ENCODE results near the gene WDR33. TPM values are rescaled to one million over a fixed set of nuclear protein-coding genes. Genes with fewer than 3 reads are reported as not detected.

Gene WDR33
- total RNA-seq, 1 donor from 2014 or later, result 52.1 TPM

DNA sequence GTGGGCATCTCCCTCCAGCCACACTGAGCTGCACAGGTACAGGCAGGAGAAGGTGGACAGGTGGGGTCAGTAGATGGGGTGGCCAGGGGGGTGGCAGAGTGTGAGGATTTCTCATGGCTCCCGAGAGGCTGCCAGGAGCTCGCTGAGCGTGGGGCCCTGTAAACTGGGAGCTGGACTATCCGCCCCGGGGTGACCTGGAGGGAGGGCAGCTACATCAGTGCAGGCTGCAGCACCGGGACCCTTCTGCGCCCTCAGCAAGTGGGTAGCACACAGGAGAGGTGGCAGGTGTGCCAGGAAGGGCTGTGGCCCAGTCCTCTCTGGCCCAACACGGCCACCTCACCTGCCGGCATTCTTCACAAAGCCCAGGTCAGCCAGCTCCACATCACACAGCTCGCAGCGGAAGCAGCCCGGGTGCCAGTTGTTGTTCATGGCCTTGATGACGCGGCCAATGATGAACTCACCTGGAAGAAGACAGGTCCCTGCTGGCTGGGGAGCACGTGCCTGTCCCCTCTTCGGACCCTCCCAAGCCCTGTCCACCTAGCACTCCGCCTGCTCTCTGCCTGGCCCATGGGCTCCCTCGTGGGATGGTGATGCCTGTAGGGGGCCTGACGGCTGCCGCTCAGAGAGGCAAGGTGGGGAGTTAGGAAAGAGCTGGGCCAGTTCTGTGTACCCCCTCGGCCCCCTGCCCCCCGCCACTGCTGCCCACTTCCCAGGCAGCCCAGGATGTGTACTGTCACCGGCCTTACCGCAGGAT lies 156.7 kb downstream of the WDR33 start:
- Mint-ChIP-seq H3K4me1 (ENCODE audit: unreplicated experiment) (peaks cover 8% of the 10 kb centered on the region), H3K4me3 (ENCODE audit: unreplicated experiment) (no peak overlapping the region), H3K27ac (ENCODE audit: unreplicated experiment) (peak overlapping the region; percentile 57), H3K27me3 (ENCODE audit: unreplicated experiment) (peaks cover 18% of the 10 kb centered on the region), H3K9me3 (ENCODE audit: unreplicated experiment) (no peaks in the 10 kb centered on the region), H3K36me3 (ENCODE audit: low read depth, unreplicated experiment) (no peaks in the 10 kb centered on the region)
- TF ChIP-seq, protein P1, sequence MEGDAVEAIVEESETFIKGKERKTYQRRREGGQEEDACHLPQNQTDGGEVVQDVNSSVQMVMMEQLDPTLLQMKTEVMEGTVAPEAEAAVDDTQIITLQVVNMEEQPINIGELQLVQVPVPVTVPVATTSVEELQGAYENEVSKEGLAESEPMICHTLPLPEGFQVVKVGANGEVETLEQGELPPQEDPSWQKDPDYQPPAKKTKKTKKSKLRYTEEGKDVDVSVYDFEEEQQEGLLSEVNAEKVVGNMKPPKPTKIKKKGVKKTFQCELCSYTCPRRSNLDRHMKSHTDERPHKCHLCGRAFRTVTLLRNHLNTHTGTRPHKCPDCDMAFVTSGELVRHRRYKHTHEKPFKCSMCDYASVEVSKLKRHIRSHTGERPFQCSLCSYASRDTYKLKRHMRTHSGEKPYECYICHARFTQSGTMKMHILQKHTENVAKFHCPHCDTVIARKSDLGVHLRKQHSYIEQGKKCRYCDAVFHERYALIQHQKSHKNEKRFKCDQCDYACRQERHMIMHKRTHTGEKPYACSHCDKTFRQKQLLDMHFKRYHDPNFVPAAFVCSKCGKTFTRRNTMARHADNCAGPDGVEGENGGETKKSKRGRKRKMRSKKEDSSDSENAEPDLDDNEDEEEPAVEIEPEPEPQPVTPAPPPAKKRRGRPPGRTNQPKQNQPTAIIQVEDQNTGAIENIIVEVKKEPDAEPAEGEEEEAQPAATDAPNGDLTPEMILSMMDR (IDR thresholded peaks at IDR 0.05; ENCODE audit: unreplicated experiment), result no peak
- DNase-seq (ENCODE audit: low spot score), result no peak

DNA sequence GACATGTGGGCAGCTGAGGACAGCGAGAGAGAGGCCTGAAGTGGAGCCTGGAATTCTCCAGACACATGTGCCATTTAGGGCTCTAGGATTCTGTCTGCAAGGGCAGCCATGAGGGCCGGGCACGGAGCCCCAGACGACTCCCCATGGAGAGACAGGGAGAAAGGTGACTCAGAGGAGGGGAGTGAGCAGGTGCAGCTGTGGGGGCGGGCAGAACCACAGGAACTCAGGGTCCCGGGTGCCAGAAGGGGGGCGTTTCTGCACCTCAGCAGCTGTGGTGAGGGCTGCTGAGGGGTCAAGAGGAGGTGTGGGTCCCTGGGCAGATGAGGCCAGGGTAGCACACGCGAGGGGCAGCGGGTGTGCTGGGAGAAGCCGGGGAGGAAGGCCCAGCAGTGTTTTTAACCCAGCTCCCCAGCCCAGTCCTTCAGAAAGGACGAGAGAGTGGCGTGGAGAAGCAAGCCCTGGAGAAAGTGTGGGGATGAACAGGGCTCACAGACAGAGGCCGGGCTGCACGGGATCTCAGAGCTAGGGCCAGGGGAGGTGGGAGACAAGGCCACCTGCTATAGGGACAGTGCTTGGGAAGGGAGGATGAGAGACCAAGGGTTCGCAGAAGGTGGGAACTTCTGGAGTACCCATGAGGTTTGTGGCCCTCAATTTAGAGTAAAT lies 157.4 kb downstream of the WDR33 start:
- Mint-ChIP-seq H3K27ac (ENCODE audit: unreplicated experiment) (peak overlapping the region; percentile 57), H3K27me3 (ENCODE audit: unreplicated experiment) (peaks cover 19% of the 10 kb centered on the region), H3K36me3 (ENCODE audit: low read depth, unreplicated experiment) (no peaks in the 10 kb centered on the region), H3K4me3 (ENCODE audit: unreplicated experiment) (no peak overlapping the region), H3K9me3 (ENCODE audit: unreplicated experiment) (no peaks in the 10 kb centered on the region), H3K4me1 (ENCODE audit: unreplicated experiment) (peaks cover 8% of the 10 kb centered on the region)
- no peak for DNase-seq (ENCODE audit: low spot score)
- TF ChIP-seq, protein P1 (IDR thresholded peaks at IDR 0.05; ENCODE audit: unreplicated experiment), result no peak

DNA sequence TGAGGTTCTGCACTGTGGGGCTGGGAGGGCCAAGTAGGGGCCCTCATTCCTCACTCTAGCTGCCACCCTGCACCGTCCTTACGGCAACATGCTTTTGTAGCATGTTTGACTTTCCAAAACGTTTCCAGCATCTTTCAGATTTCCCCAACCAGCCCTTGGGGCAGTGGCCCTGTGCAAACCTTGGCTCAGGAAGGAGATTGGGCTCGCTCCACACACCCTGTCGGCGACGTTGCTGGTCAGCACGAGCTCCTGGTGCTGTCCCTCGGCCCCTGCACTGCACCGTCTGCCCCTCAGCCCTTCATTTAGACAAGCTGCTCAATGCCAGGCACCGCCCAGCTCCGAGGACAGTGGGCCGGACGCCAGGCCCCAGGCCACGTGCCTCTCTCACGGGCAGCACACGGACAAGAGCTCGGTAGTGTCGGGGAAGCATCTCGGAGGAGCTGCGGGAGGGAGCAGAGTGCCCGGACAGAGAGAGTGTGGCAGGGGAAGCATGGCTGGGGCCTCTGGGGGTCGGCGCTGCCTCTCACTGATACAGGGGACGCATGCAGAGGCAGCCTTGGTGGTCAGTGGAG lies 158.1 kb downstream of the WDR33 start:
- Mint-ChIP-seq H3K36me3 (ENCODE audit: low read depth, unreplicated experiment) (no peaks in the 10 kb centered on the region), H3K27ac (ENCODE audit: unreplicated experiment) (no peak overlapping the region), H3K4me1 (ENCODE audit: unreplicated experiment) (peaks cover 10% of the 10 kb centered on the region), H3K4me3 (ENCODE audit: unreplicated experiment) (no peak overlapping the region), H3K9me3 (ENCODE audit: unreplicated experiment) (no peaks in the 10 kb centered on the region), H3K27me3 (ENCODE audit: unreplicated experiment) (peaks cover 20% of the 10 kb centered on the region)
- no peak for DNase-seq (ENCODE audit: low spot score)
- TF ChIP-seq, protein P1 (IDR thresholded peaks at IDR 0.05; ENCODE audit: unreplicated experiment), result no peak

DNA sequence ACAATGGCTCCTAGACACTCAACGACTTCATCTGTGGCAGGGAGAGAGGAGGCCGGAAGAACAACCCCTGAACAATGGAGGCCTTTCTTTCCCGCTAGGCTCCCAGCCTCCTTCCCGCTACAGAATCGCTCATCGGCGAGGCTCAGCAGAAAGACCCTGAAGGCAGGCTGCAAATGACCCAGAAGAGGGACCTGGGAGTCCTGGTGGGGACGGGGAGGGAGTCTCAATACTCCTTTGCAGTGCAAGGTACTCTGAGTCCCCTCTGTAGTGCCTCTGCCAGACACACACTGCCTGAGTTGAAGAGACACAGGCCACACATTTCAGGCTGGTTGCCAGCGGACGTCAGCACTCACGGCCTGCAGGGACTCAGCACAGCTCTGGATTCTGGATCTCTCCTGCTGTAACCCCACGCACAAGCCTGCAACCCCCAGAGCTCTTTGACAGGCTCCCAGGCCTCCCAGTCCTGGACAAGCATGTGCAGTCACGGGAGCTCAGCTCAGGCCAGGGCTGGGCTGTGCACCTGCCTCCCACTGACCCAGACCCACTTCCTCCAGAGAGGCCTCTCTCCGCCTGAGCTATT lies 158.9 kb downstream of the WDR33 start:
- TF ChIP-seq, protein P1 (IDR thresholded peaks at IDR 0.05; ENCODE audit: unreplicated experiment), result no peak
- peaks cover 23% of the 10 kb centered on the region for H3K27me3 Mint-ChIP-seq (ENCODE audit: unreplicated experiment)
- no peaks in the 10 kb centered on the region for H3K9me3 Mint-ChIP-seq (ENCODE audit: unreplicated experiment)
- H3K4me3 Mint-ChIP-seq (ENCODE audit: unreplicated experiment), result no peak overlapping the region
- DNase-seq (ENCODE audit: low spot score), result no peak
- H3K36me3 Mint-ChIP-seq (ENCODE audit: low read depth, unreplicated experiment), result no peaks in the 10 kb centered on the region
- no peak overlapping the region for H3K27ac Mint-ChIP-seq (ENCODE audit: unreplicated experiment)
- H3K4me1 Mint-ChIP-seq (ENCODE audit: unreplicated experiment), result peaks cover 10% of the 10 kb centered on the region
